HEK293 (cell line): ENCODE results near the gene CSAD.
A peak's percentile ranks its signal among the peaks of the same experiment; 100 is the strongest.

Source experiments
- ATF2 ChIP-seq: fragments of 450-650 bp; formaldehyde crosslinking; IDR thresholded peaks from 2 replicates; pipeline ENCODE4 v1.5.1; 2016; ENCODE audit warnings: missing biosample characterization, missing genetic modification characterization, low read depth
- CTCF ChIP-seq: fragments of 450-650 bp; formaldehyde crosslinking; IDR thresholded peaks from 2 replicates; pipeline ENCODE4 v1.5.1; 2016; ENCODE audit warnings: missing biosample characterization, missing genetic modification characterization
- EGR2 ChIP-seq: fragments of 450-650 bp; formaldehyde crosslinking; IDR thresholded peaks from 2 replicates; pipeline ENCODE4 v1.5.1; 2016; ENCODE audit warnings: low read depth, missing biosample characterization, missing genetic modification characterization
- KLF16 ChIP-seq: fragments of 450-650 bp; formaldehyde crosslinking; IDR thresholded peaks from 2 replicates; pipeline ENCODE4 v1.5.1; 2017; ENCODE audit warnings: missing biosample characterization, missing genetic modification characterization
- MYNN ChIP-seq: fragments of 450-650 bp; formaldehyde crosslinking; IDR thresholded peaks from 2 replicates; pipeline ENCODE4 v1.5.1; 2016; ENCODE audit warnings: missing biosample characterization, missing genetic modification characterization, borderline replicate concordance
- PATZ1 ChIP-seq: fragments of 450-650 bp; formaldehyde crosslinking; IDR thresholded peaks from 2 replicates; pipeline ENCODE4 v1.5.1; 2016; ENCODE audit warnings: missing biosample characterization, missing genetic modification characterization
- PRDM4 ChIP-seq: fragments of 450-650 bp; formaldehyde crosslinking; IDR thresholded peaks from 2 replicates; pipeline ENCODE4 v1.5.1; 2017; ENCODE audit warnings: missing biosample characterization, missing genetic modification characterization
- YY2 ChIP-seq: fragments of 450-650 bp; formaldehyde crosslinking; IDR thresholded peaks from 2 replicates; pipeline ENCODE4 v1.5.1; 2016; ENCODE audit warnings: missing biosample characterization, missing genetic modification characterization
- ZBTB17 ChIP-seq: fragments of 450-650 bp; formaldehyde crosslinking; IDR thresholded peaks from 2 replicates; pipeline ENCODE4 v1.5.1; 2016; ENCODE audit warnings: missing biosample characterization, missing genetic modification characterization
- ZBTB21 ChIP-seq: fragments of 450-650 bp; formaldehyde crosslinking; IDR thresholded peaks from 2 replicates; pipeline ENCODE4 v1.5.1; 2017; ENCODE audit warnings: missing biosample characterization, missing genetic modification characterization
- ZNF140 ChIP-seq: fragments of 450-650 bp; formaldehyde crosslinking; IDR thresholded peaks from 2 replicates; pipeline ENCODE4 v1.5.1; 2016; ENCODE audit warnings: missing biosample characterization, missing genetic modification characterization
- ZNF266 ChIP-seq: fragments of 450-650 bp; formaldehyde crosslinking; IDR thresholded peaks from 2 replicates; pipeline ENCODE4 v1.5.1; 2016; ENCODE audit warnings: missing biosample characterization, missing genetic modification characterization, low read depth
- ZNF398 ChIP-seq: fragments of 450-650 bp; formaldehyde crosslinking; IDR thresholded peaks from 2 replicates; pipeline ENCODE4 v1.5.1; 2017; ENCODE audit warnings: missing biosample characterization, missing genetic modification characterization
- ZNF449 ChIP-seq: fragments of 450-650 bp; formaldehyde crosslinking; IDR thresholded peaks from 2 replicates; pipeline ENCODE4 v1.5.1; 2017; ENCODE audit warnings: missing biosample characterization, mild to moderate bottlenecking, missing genetic modification characterization, moderate library complexity
- ZNF501 ChIP-seq: fragments of 450-650 bp; formaldehyde crosslinking; IDR thresholded peaks from 2 replicates; pipeline ENCODE4 v1.5.1; 2016; ENCODE audit warnings: missing biosample characterization, missing genetic modification characterization
- ZNF513 ChIP-seq: fragments of 450-650 bp; IDR thresholded peaks from 2 replicates; pipeline ENCODE4 v1.5.1; 2018; ENCODE audit warnings: missing biosample characterization, missing genetic modification characterization
- ZNF555 ChIP-seq: fragments of 450-650 bp; formaldehyde crosslinking; conservative IDR thresholded peaks from 2 replicates; pipeline ENCODE4 v1.5.1; 2017; ENCODE audit warnings: missing biosample characterization, mild to moderate bottlenecking, missing genetic modification characterization, inconsistent platforms
- ZNF624 ChIP-seq: fragments of 450-650 bp; formaldehyde crosslinking; IDR thresholded peaks from 2 replicates; pipeline ENCODE4 v1.5.1; 2017; ENCODE audit warnings: missing biosample characterization, missing genetic modification characterization
- ZNF629 ChIP-seq: fragments of 450-650 bp; formaldehyde crosslinking; IDR thresholded peaks from 2 replicates; pipeline ENCODE4 v1.5.1; 2017; ENCODE audit warnings: missing biosample characterization, missing genetic modification characterization
- ZNF76 ChIP-seq: fragments of 450-650 bp; formaldehyde crosslinking; IDR thresholded peaks from 2 replicates; pipeline ENCODE4; 2016; ENCODE audit warnings: low read depth, missing biosample characterization, missing genetic modification characterization, borderline replicate concordance
- ZSCAN4 ChIP-seq: fragments of 450-650 bp; formaldehyde crosslinking; IDR thresholded peaks from 2 replicates; pipeline ENCODE4 v1.5.1; 2017; ENCODE audit warnings: missing biosample characterization, missing genetic modification characterization
- ZSCAN5A ChIP-seq: fragments of 450-650 bp; formaldehyde crosslinking; IDR thresholded peaks from 2 replicates; pipeline ENCODE4 v1.5.1; 2016; ENCODE audit warnings: missing biosample characterization, missing genetic modification characterization

CSAD gene

GRCh38 chr12:53180220-53180930 is at the start of gene CSAD, which contains the start of gene ZNF740 (continued):
- TF ChIP-seq PATZ1 (tag by site-specific recombination), result peak; percentile 98
- TF ChIP-seq MYNN (tag by site-specific recombination), result no peak
- TF ChIP-seq KLF16 (tag by site-specific recombination), result peak; percentile 78; the same call in 1 of the 2 replicates
- no peak for TF ChIP-seq ZNF555
- TF ChIP-seq CTCF (tag by site-specific recombination), result peak; percentile 79
- peak; percentile 99 for TF ChIP-seq ZBTB17 (tag by site-specific recombination)
- peak; percentile 51; the same call in 1 of the 2 replicates for TF ChIP-seq YY2 (tag by site-specific recombination)
- no peak for TF ChIP-seq ZNF449 (tag by site-specific recombination)
- TF ChIP-seq ZSCAN5A (tag by site-specific recombination), result no peak
- 0 out of 2 replicates have a peak, but pooled peaks have one; percentile 31 for TF ChIP-seq ZBTB21 (tag by site-specific recombination)
- TF ChIP-seq ATF2, result no peak
- TF ChIP-seq PRDM4 (tag by site-specific recombination), result peak; percentile 43; the same call in 1 of the 2 replicates
- no peak for TF ChIP-seq ZNF624 (tag by site-specific recombination)
- TF ChIP-seq ZNF501 (tag by site-specific recombination), result peak; percentile 43; the same call in 1 of the 2 replicates
- peak; percentile 98 for TF ChIP-seq ZNF398
- peak; percentile 86 for TF ChIP-seq EGR2 (tag by site-specific recombination)
- TF ChIP-seq ZNF266, result no peak
- TF ChIP-seq ZSCAN4 (tag by site-specific recombination), result peak; percentile 95
- peak; percentile 84 for TF ChIP-seq ZNF629
- TF ChIP-seq ZNF513 (tag by site-specific recombination), result 0 out of 2 replicates have a peak, but pooled peaks have one; percentile 37
- TF ChIP-seq ZNF140 (tag by site-specific recombination), result no peak
- TF ChIP-seq ZNF76 (tag by site-specific recombination), result peak; percentile 81
